Embryonic facial prominence (tissue), 1 donor: Measurements from ENCODE around the gene EFNA5.

Source experiments
- DNase-seq: peaks from one replicate; pipeline ENCODE4 v3.0.0-alpha.2; 2016; ENCODE audit errors: extremely low spot score

EFNA5 gene

GRCh38 chr5:107395632-107396350 lies 274.9 kb downstream of the EFNA5 start:
- no peak for DNase-seq

GRCh38 chr5:107393851-107394250 lies 276.9 kb downstream of the EFNA5 start:
- DNase-seq, result peak; percentile 20

- no peak for DNase-seq
Measured at GRCh38 chr5:107391787-107392186, 278.9 kb downstream of the EFNA5 start.

- DNase-seq, result no peak
Measured at GRCh38 chr5:107389775-107390148, 281.0 kb downstream of the EFNA5 start.

- peak; percentile 35 for DNase-seq
Measured at GRCh38 chr5:107389130-107389774, 281.5 kb downstream of the EFNA5 start.

GRCh38 chr5:107388141-107388861 lies 282.4 kb downstream of the EFNA5 start:
- peak; percentile 71 for DNase-seq

- no peak for DNase-seq
Measured at GRCh38 chr5:107387526-107388140, 283.1 kb downstream of the EFNA5 start.

GRCh38 chr5:107385708-107386107 lies 285.0 kb downstream of the EFNA5 start:
- no peak for DNase-seq

- no peak for DNase-seq
Measured at GRCh38 chr5:107384256-107384655, 286.5 kb downstream of the EFNA5 start.

- DNase-seq, result no peak
Measured at GRCh38 chr5:107383414-107383813, 287.3 kb downstream of the EFNA5 start.

GRCh38 chr5:107381189-107381856 lies 289.4 kb downstream of the EFNA5 start:
- DNase-seq, result no peak

- DNase-seq, result no peak
Measured at GRCh38 chr5:107380654-107381053, 290.1 kb downstream of the EFNA5 start.

- no peak for DNase-seq
Measured at GRCh38 chr5:107378218-107378899, 292.4 kb downstream of the EFNA5 start.

GRCh38 chr5:107377277-107377609 lies 293.5 kb downstream of the EFNA5 start:
- DNase-seq, result no peak

GRCh38 chr5:107376546-107377276 lies 294.0 kb downstream of the EFNA5 start:
- no peak for DNase-seq

GRCh38 chr5:107373549-107374263 lies 297.0 kb downstream of the EFNA5 start:
- no peak for DNase-seq

- DNase-seq, result peak; percentile 61
Measured at GRCh38 chr5:107372723-107373450, 297.9 kb downstream of the EFNA5 start.

GRCh38 chr5:107370396-107370968 lies 300.3 kb downstream of the EFNA5 start:
- DNase-seq, result no peak

GRCh38 chr5:107369622-107370021 lies 301.1 kb downstream of the EFNA5 start:
- no peak for DNase-seq
